A673 (cell line): Measurements from ENCODE around the gene MRPS5. TPM values are rescaled to one million over a fixed set of nuclear protein-coding genes. Genes with fewer than 3 reads are reported as not detected.

Source experiments
- BruUV-seq: library from RNA; stranded (reverse); fragments of 400-500 nt; replicated peaks from 2 replicates; lab custom pipeline; 2021; lab: Mats Ljungman, UMichigan
- CTCF ChIA-PET: fragments of 300-600 bp; sonication (Branson Sonifier 250); formaldehyde crosslinking; loops from one replicate; lab custom pipeline; 2022; ENCODE audit warnings: antibody characterized with exemption; lab: Charles Lee
- POLR2A ChIA-PET: fragments of 300-600 bp; sonication (Branson Sonifier 250); formaldehyde crosslinking; loops from one replicate; lab custom pipeline; 2022; ENCODE audit warnings: antibody characterized with exemption; ENCODE audit not compliant: low non-redundant PET; lab: Charles Lee
- DNase-seq: peaks from one replicate; pipeline ENCODE4 v3.0.0-alpha.2; 2015; ENCODE audit warnings: low spot score
- H3K27ac ChIP-seq: fragments of 200-600 bp; sonication (generic); 2 replicates; pipeline ENCODE4 v1.5.1; 2016; ENCODE audit warnings: mixed run types, low read depth, mild to moderate bottlenecking, mixed read lengths, antibody characterized with exemption, low read length; ENCODE audit not compliant: poor library complexity, severe bottlenecking
- H3K27me3 ChIP-seq: fragments of 200-600 bp; sonication (generic); replicated peaks from 2 replicates; pipeline ENCODE4 v1.6.1; 2017; ENCODE audit warnings: mixed run types, low read depth, mild to moderate bottlenecking, mixed read lengths, antibody characterized with exemption, low read length; ENCODE audit not compliant: insufficient read depth, poor library complexity
- H3K36me3 ChIP-seq: fragments of 200-600 bp; sonication (generic); 2 replicates; pipeline ENCODE4 v1.6.1; 2016; ENCODE audit warnings: mixed run types, mild to moderate bottlenecking, mixed read lengths, antibody characterized with exemption, low read length; ENCODE audit not compliant: insufficient read depth, poor library complexity, severe bottlenecking
- H3K4me1 ChIP-seq: fragments of 200-600 bp; sonication (generic); 2 replicates; pipeline ENCODE4 v1.6.1; 2017; ENCODE audit warnings: mixed run types, mild to moderate bottlenecking, mixed read lengths, antibody characterized with exemption, low read length; ENCODE audit not compliant: insufficient read depth, poor library complexity, severe bottlenecking
- H3K4me3 ChIP-seq: fragments of 200-600 bp; sonication (generic); 2 replicates; pipeline ENCODE4 v1.5.1; 2016; ENCODE audit warnings: low read depth, mixed run types, mild to moderate bottlenecking, mixed read lengths, low read length; ENCODE audit not compliant: poor library complexity, severe bottlenecking
- H3K9me3 ChIP-seq: fragments of 200-600 bp; sonication (generic); 2 replicates; pipeline ENCODE4 v1.6.1; 2016; ENCODE audit warnings: mixed run types, low read depth, mild to moderate bottlenecking, mixed read lengths, antibody characterized with exemption, low read length; ENCODE audit not compliant: poor library complexity, severe bottlenecking
- CTCF ChIP-seq: fragments of 300-800, 200-600 bp; sonication (generic); conservative IDR thresholded peaks from 2 replicates; pipeline ENCODE4 v1.5.1; 2017; ENCODE audit warnings: low read depth, mild to moderate bottlenecking, antibody characterized with exemption, low read length, moderate library complexity, mixed read lengths
- EZH2 ChIP-seq: fragments of 200-600 bp; sonication (generic); IDR thresholded peaks from 2 replicates; pipeline ENCODE4 v1.6.1; 2017; ENCODE audit warnings: borderline replicate concordance, low read depth, mild to moderate bottlenecking, mixed read lengths, antibody characterized with exemption, low read length; ENCODE audit not compliant: poor library complexity, severe bottlenecking
- intact Hi-C: fragments of 100-400 bp; cut with micrococcal nuclease; formaldehyde crosslinking; loops from one replicate; pipeline ENCODE4 v1.10.0; 2022; ENCODE audit not compliant: unreplicated experiment
- total RNA-seq: library from RNA; stranded (reverse); gene quantifications from 2 replicates; pipeline ENCODE4 v1.2.3, GENCODE V29; 2021

MRPS5 gene
- total RNA-seq, 1 experiment from 2014 or later = 103 TPM

GRCh38 chr2:95068256-95068655 is 53.4 kb downstream of the MRPS5 start:
- intact Hi-C loops = no loop called here
- DNase-seq = no peak
- H3K27me3 ChIP-seq = peaks cover 15% of the 10 kb centered on the region
- H3K4me3 ChIP-seq = no peak overlapping the region
- TF ChIP-seq CTCF (no peak), EZH2 (no peak)
- no peak overlapping the region for H3K27ac ChIP-seq
- ChIA-PET CTCF (no interaction called here), POLR2A (no interaction called here)
- no peaks in the 10 kb centered on the region for H3K36me3 ChIP-seq
- BruUV-seq = no TSS peak
- H3K4me1 ChIP-seq = no peaks in the 10 kb centered on the region
- H3K9me3 ChIP-seq = no peaks in the 10 kb centered on the region

- no peak for DNase-seq
- H3K36me3 ChIP-seq = no peaks in the 10 kb centered on the region
- BruUV-seq = no TSS peak
- H3K9me3 ChIP-seq = no peaks in the 10 kb centered on the region
- intact Hi-C loops = no loop called here
- no peak for TF ChIP-seq EZH2
- TF ChIP-seq CTCF = no peak
- no peaks in the 10 kb centered on the region for H3K4me1 ChIP-seq
- H3K27ac ChIP-seq = no peak overlapping the region
- no peak overlapping the region for H3K4me3 ChIP-seq
- ChIA-PET POLR2A (no interaction called here), CTCF (no interaction called here)
- no peaks in the 10 kb centered on the region for H3K27me3 ChIP-seq
These were observed 58.3 kb downstream of the MRPS5 start for GRCh38 chr2:95063086-95063958.

GRCh38 chr2:95062242-95063085 is 59.1 kb downstream of the MRPS5 start:
- no peaks in the 10 kb centered on the region for H3K9me3 ChIP-seq
- no peak overlapping the region for H3K27ac ChIP-seq
- ChIA-PET CTCF (no interaction called here), POLR2A (no interaction called here)
- H3K27me3 ChIP-seq = no peaks in the 10 kb centered on the region
- H3K36me3 ChIP-seq = no peaks in the 10 kb centered on the region
- H3K4me1 ChIP-seq = no peaks in the 10 kb centered on the region
- intact Hi-C loops = no loop called here
- DNase-seq = no peak
- TF ChIP-seq CTCF (no peak), EZH2 (no peak)
- no peak overlapping the region for H3K4me3 ChIP-seq
- no TSS peak for BruUV-seq
